HEK293 (cell line): Measurements from ENCODE around the gene CSMD2.

ENCODE experiments used
- CTCF ChIA-PET: fragments of 350-600 bp; formaldehyde crosslinking; extraction: SDS; loops from one replicate; lab custom pipeline; 2021; ENCODE audit warnings: antibody characterized with exemption; lab: Yijun Ruan, JAX
- POLR2A ChIA-PET: fragments of 300-600 bp; formaldehyde crosslinking; extraction: SDS; loops from one replicate; lab custom pipeline; 2020; ENCODE audit warnings: antibody characterized with exemption, inconsistent platforms; lab: Yijun Ruan, JAX
- H3K27ac ChIP-seq: fragments of 200-500 bp; sonication (Bioruptor generic); 2 replicates; pipeline ENCODE4 v1.5.1; 2014; ENCODE audit warnings: low read depth, low read length, control low read depth, inconsistent platforms; ENCODE audit errors: extremely low read depth
- H3K36me3 ChIP-seq, 2 experiments: fragments of 200-500 bp in 1 of 2; sonication (Bioruptor generic) in 1 of 2; 1 replicate in 1 of 2; 2 replicates in 1 of 2; pipeline ENCODE4 v1.5.1; 2014 to 2017; ENCODE audit warnings: inconsistent platforms in 2 of 2, low read length in 2 of 2; ENCODE audit not compliant: control insufficient read depth in 2 of 2, insufficient read depth in 1 of 2
- H3K4me1 ChIP-seq: fragments of 200-500 bp; sonication (Bioruptor generic); 2 replicates; pipeline ENCODE4 v1.5.1; 2014; ENCODE audit warnings: mild to moderate bottlenecking, low read length, inconsistent platforms; ENCODE audit not compliant: control insufficient read depth, insufficient read depth
- H3K4me3 ChIP-seq: 2 replicates; pipeline ENCODE4 v1.5.1; 2011; ENCODE audit warnings: low read depth, mild to moderate bottlenecking, control low read depth, low read length, moderate library complexity
- H3K9me3 ChIP-seq: fragments of 200-500 bp; sonication (Bioruptor generic); 2 replicates; pipeline ENCODE4 v1.5.1; 2014; ENCODE audit warnings: low read depth, low read length, inconsistent platforms; ENCODE audit not compliant: control insufficient read depth, insufficient read depth
- GLI4 ChIP-seq: fragments of 450-650 bp; formaldehyde crosslinking; IDR thresholded peaks from 2 replicates; pipeline ENCODE4 v1.5.1; 2016; ENCODE audit warnings: missing biosample characterization, missing genetic modification characterization
- MZF1 ChIP-seq: fragments of 450-650 bp; formaldehyde crosslinking; IDR thresholded peaks from 2 replicates; pipeline ENCODE4 v1.5.1; 2017; ENCODE audit warnings: missing biosample characterization, missing genetic modification characterization, borderline replicate concordance
- SP2 ChIP-seq: fragments of 450-650 bp; formaldehyde crosslinking; IDR thresholded peaks from 2 replicates; pipeline ENCODE4 v1.5.1; 2016; ENCODE audit warnings: missing biosample characterization, missing genetic modification characterization
- ZEB2 ChIP-seq: fragments of 450-650 bp; formaldehyde crosslinking; IDR thresholded peaks from 2 replicates; pipeline ENCODE4 v1.5.1; 2016; ENCODE audit warnings: missing biosample characterization, missing genetic modification characterization
- ZNF112 ChIP-seq: fragments of 450-650 bp; formaldehyde crosslinking; IDR thresholded peaks from 2 replicates; pipeline ENCODE4 v1.5.0; 2017; ENCODE audit warnings: missing biosample characterization, missing genetic modification characterization
- ZNF174 ChIP-seq: fragments of 450-650 bp; formaldehyde crosslinking; IDR thresholded peaks from 2 replicates; pipeline ENCODE4 v1.5.0; 2017; ENCODE audit warnings: missing biosample characterization, mild to moderate bottlenecking, missing genetic modification characterization
- ZNF354C ChIP-seq: fragments of 450-650 bp; formaldehyde crosslinking; IDR thresholded peaks from 2 replicates; pipeline ENCODE4 v1.5.1; 2016; ENCODE audit warnings: missing biosample characterization, missing genetic modification characterization, low read depth, borderline replicate concordance
- ZNF530 ChIP-seq: fragments of 450-650 bp; formaldehyde crosslinking; IDR thresholded peaks from 2 replicates; pipeline ENCODE4 v1.5.1; 2016; ENCODE audit warnings: low read depth, missing biosample characterization, missing genetic modification characterization
- ZNF677 ChIP-seq: fragments of 450-650 bp; IDR thresholded peaks from 2 replicates; pipeline ENCODE4 v1.5.0; 2018; ENCODE audit warnings: missing biosample characterization, mild to moderate bottlenecking, missing genetic modification characterization, moderate library complexity
- ZNF747 ChIP-seq: fragments of 450-650 bp; formaldehyde crosslinking; IDR thresholded peaks from 2 replicates; pipeline ENCODE4 v1.5.1; 2016; ENCODE audit warnings: missing biosample characterization, missing genetic modification characterization
- ZNF791 ChIP-seq: fragments of 450-650 bp; formaldehyde crosslinking; IDR thresholded peaks from 2 replicates; pipeline ENCODE4 v1.5.1; 2016; ENCODE audit warnings: missing biosample characterization, missing genetic modification characterization
- TF ChIP-seq, protein P1 (sequence below): fragments of 450-650 bp; formaldehyde crosslinking; IDR thresholded peaks from 2 replicates; pipeline ENCODE4 v1.5.1; 2016; ENCODE audit warnings: missing biosample characterization, missing genetic modification characterization
- TF ChIP-seq, protein P2 (sequence below): fragments of 450-650 bp; formaldehyde crosslinking; IDR thresholded peaks from 2 replicates; pipeline ENCODE4 v1.5.1; 2016; ENCODE audit warnings: missing biosample characterization, missing genetic modification characterization
- TF ChIP-seq, protein P3 (sequence below): fragments of 450-650 bp; formaldehyde crosslinking; IDR thresholded peaks from 2 replicates; pipeline ENCODE4 v1.5.1; 2016; ENCODE audit warnings: missing biosample characterization, missing genetic modification characterization, borderline replicate concordance

Gene CSMD2

DNA sequence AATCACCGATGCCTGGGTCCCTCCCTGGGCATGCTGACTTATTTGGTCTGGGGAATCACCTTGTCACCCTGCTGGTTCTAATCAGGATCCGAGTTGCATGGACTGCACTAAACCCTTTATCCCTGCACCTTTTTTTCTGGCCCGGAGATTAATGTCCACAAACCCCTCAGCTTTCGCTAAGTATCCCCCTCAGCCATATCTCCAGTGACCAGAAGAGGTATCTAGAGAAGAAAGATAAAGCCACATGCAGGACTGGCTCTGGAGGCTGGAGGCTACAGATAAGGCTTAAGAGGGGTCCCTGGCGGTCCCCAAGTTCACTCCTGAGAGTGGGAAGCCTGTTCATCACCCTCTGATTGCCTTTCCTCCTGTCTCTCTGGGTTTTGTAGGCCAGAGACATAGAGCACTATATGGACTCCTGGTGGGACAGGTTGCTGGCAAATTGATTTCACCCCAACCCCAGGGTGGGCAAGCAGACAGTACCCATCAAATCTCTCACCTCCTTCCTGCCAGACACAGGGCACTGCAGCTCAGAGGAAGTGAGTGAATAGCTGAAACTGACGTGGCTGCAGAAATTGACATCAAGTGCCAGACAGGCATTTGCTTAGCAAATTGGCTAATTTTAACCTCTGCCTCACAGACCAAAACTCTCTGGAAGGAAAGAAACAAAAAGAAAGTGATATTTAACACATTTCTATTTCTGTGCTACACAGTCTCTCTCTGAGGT lies 262.4 kb downstream of the CSMD2 start:
- Histone ChIP-seq H3K27ac (no peak overlapping the region), H3K9me3 (no peaks in the 10 kb centered on the region), H3K36me3 (no peaks in the 10 kb centered on the region), H3K4me3 (no peak overlapping the region), H3K4me1 (no peaks in the 10 kb centered on the region)
- TF ChIP-seq ZNF747 (tag by site-specific recombination) (no peak), ZNF791 (no peak), ZNF354C (no peak), ZNF174 (tag by site-specific recombination) (no peak), GLI4 (tag by site-specific recombination) (no peak), ZNF677 (tag by site-specific recombination) (no peak), ZNF112 (tag by site-specific recombination) (no peak)
- TF ChIP-seq, protein P1, sequence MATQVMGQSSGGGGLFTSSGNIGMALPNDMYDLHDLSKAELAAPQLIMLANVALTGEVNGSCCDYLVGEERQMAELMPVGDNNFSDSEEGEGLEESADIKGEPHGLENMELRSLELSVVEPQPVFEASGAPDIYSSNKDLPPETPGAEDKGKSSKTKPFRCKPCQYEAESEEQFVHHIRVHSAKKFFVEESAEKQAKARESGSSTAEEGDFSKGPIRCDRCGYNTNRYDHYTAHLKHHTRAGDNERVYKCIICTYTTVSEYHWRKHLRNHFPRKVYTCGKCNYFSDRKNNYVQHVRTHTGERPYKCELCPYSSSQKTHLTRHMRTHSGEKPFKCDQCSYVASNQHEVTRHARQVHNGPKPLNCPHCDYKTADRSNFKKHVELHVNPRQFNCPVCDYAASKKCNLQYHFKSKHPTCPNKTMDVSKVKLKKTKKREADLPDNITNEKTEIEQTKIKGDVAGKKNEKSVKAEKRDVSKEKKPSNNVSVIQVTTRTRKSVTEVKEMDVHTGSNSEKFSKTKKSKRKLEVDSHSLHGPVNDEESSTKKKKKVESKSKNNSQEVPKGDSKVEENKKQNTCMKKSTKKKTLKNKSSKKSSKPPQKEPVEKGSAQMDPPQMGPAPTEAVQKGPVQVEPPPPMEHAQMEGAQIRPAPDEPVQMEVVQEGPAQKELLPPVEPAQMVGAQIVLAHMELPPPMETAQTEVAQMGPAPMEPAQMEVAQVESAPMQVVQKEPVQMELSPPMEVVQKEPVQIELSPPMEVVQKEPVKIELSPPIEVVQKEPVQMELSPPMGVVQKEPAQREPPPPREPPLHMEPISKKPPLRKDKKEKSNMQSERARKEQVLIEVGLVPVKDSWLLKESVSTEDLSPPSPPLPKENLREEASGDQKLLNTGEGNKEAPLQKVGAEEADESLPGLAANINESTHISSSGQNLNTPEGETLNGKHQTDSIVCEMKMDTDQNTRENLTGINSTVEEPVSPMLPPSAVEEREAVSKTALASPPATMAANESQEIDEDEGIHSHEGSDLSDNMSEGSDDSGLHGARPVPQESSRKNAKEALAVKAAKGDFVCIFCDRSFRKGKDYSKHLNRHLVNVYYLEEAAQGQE (tag by site-specific recombination), result no peak
- TF ChIP-seq, protein P2, sequence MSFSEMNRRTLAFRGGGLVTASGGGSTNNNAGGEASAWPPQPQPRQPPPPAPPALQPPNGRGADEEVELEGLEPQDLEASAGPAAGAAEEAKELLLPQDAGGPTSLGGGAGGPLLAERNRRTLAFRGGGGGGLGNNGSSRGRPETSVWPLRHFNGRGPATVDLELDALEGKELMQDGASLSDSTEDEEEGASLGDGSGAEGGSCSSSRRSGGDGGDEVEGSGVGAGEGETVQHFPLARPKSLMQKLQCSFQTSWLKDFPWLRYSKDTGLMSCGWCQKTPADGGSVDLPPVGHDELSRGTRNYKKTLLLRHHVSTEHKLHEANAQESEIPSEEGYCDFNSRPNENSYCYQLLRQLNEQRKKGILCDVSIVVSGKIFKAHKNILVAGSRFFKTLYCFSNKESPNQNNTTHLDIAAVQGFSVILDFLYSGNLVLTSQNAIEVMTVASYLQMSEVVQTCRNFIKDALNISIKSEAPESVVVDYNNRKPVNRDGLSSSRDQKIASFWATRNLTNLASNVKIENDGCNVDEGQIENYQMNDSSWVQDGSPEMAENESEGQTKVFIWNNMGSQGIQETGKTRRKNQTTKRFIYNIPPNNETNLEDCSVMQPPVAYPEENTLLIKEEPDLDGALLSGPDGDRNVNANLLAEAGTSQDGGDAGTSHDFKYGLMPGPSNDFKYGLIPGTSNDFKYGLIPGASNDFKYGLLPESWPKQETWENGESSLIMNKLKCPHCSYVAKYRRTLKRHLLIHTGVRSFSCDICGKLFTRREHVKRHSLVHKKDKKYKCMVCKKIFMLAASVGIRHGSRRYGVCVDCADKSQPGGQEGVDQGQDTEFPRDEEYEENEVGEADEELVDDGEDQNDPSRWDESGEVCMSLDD (tag by site-specific recombination), result no peak
- TF ChIP-seq, protein P3, sequence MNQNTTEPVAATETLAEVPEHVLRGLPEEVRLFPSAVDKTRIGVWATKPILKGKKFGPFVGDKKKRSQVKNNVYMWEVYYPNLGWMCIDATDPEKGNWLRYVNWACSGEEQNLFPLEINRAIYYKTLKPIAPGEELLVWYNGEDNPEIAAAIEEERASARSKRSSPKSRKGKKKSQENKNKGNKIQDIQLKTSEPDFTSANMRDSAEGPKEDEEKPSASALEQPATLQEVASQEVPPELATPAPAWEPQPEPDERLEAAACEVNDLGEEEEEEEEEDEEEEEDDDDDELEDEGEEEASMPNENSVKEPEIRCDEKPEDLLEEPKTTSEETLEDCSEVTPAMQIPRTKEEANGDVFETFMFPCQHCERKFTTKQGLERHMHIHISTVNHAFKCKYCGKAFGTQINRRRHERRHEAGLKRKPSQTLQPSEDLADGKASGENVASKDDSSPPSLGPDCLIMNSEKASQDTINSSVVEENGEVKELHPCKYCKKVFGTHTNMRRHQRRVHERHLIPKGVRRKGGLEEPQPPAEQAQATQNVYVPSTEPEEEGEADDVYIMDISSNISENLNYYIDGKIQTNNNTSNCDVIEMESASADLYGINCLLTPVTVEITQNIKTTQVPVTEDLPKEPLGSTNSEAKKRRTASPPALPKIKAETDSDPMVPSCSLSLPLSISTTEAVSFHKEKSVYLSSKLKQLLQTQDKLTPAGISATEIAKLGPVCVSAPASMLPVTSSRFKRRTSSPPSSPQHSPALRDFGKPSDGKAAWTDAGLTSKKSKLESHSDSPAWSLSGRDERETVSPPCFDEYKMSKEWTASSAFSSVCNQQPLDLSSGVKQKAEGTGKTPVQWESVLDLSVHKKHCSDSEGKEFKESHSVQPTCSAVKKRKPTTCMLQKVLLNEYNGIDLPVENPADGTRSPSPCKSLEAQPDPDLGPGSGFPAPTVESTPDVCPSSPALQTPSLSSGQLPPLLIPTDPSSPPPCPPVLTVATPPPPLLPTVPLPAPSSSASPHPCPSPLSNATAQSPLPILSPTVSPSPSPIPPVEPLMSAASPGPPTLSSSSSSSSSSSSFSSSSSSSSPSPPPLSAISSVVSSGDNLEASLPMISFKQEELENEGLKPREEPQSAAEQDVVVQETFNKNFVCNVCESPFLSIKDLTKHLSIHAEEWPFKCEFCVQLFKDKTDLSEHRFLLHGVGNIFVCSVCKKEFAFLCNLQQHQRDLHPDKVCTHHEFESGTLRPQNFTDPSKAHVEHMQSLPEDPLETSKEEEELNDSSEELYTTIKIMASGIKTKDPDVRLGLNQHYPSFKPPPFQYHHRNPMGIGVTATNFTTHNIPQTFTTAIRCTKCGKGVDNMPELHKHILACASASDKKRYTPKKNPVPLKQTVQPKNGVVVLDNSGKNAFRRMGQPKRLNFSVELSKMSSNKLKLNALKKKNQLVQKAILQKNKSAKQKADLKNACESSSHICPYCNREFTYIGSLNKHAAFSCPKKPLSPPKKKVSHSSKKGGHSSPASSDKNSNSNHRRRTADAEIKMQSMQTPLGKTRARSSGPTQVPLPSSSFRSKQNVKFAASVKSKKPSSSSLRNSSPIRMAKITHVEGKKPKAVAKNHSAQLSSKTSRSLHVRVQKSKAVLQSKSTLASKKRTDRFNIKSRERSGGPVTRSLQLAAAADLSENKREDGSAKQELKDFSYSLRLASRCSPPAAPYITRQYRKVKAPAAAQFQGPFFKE (tag by site-specific recombination), result no peak
- CTCF ChIA-PET, result interaction anchor here (0.6 kb wide), 1 partner anchor 272 kb away, joined by 3 read pairs; no protein-coding TSS in a partner anchor
- POLR2A ChIA-PET, result no interaction called here

DNA sequence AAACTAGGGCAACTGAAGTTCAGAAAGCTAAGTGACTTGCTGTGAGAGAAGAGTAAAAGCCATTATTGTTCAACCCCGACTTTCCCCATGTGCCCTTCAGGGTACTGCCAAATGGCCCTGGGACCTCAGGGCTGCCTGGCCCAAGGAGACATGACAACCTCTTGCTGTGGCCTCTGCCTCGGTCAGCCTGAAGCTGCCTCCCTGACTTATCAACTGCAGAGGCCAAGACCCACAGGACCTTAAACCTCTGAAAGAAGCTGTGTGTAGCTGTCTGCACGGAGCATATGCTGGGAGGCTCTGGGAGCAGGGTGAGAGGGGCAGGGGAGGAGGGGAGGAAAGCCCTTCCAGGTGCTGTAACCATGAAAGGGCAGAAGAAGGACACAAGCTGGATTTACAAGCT lies 265.3 kb downstream of the CSMD2 start:
- no peak overlapping the region for H3K27ac ChIP-seq
- H3K36me3 ChIP-seq, result no peaks in the 10 kb centered on the region
- no peaks in the 10 kb centered on the region for H3K9me3 ChIP-seq
- no peak overlapping the region for H3K4me3 ChIP-seq
- no peaks in the 10 kb centered on the region for H3K4me1 ChIP-seq
- POLR2A ChIA-PET, result no interaction called here
- CTCF ChIA-PET, result interaction anchor here (0.9 kb wide), 1 partner anchor 54 kb away, joined by 3 read pairs; no protein-coding TSS in a partner anchor
- no peak for TF ChIP-seq MZF1
- TF ChIP-seq ZNF354C, result no peak
- no peak for TF ChIP-seq ZEB2 (tag by site-specific recombination)
- TF ChIP-seq ZNF530 (tag by site-specific recombination), result no peak
- no peak for TF ChIP-seq SP2
- no peak for TF ChIP-seq ZNF112 (tag by site-specific recombination)
